ENCODE data around the gene WDPCP. TPM values are rescaled to one million over a fixed set of nuclear protein-coding genes. Genes with fewer than 3 reads are reported as not detected.

The WDPCP gene
- total RNA-seq, 4 donors from 2014 or later = 6.5 to 41.3 (median 7.4) TPM

DNA sequence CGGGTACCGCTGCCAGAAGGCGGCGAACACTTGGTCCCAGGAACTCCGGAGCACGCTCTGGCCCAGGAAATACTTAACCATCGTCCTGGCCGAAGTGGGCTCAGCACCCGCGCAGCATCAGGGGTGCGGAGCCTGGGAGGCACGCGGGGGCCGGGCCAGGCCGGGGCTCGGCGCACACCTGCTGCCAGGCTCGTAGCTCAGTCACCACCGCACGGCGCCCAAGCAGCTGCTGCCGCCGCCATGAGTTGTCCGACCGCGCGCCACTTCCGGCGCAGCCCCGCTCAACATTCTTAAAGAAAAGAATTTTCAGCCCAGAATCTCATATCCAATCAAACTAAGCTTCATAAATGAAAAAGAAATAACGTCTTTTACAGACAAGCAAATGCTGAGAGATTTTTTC is 34.5 kb upstream of the WDPCP start:
- H3K4me1 ChIP-seq = no peaks in the 10 kb centered on the region

DNA sequence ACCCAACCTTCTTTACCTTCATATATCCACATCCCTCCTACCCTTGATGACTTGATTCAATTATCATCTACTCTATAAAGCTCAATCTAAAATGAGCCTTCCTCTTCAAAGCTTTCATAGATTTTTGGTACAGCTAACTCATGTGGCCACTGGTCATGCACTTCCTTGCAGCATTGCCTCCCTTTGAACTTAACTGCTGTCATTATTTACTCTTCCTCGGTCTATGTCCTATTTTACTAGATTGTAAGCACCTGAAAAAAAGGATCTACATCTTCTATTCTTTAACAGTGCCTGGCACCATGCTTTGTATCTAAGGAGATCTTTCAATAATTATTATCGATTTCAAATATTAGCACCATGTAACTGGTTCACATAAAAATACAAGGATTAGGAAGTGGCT is 31.1 kb upstream of the WDPCP start:
- H3K27me3 ChIP-seq = no peaks in the 10 kb centered on the region
- no peak overlapping the region for H3K4me3 ChIP-seq
- no peak for DNase-seq
- no peaks in the 10 kb centered on the region for H3K36me3 ChIP-seq
- no peaks in the 10 kb centered on the region for H3K4me1 ChIP-seq
- H3K9me3 ChIP-seq = no peaks in the 10 kb centered on the region
- no peak overlapping the region for H3K27ac ChIP-seq
- TF ChIP-seq, protein P1, sequence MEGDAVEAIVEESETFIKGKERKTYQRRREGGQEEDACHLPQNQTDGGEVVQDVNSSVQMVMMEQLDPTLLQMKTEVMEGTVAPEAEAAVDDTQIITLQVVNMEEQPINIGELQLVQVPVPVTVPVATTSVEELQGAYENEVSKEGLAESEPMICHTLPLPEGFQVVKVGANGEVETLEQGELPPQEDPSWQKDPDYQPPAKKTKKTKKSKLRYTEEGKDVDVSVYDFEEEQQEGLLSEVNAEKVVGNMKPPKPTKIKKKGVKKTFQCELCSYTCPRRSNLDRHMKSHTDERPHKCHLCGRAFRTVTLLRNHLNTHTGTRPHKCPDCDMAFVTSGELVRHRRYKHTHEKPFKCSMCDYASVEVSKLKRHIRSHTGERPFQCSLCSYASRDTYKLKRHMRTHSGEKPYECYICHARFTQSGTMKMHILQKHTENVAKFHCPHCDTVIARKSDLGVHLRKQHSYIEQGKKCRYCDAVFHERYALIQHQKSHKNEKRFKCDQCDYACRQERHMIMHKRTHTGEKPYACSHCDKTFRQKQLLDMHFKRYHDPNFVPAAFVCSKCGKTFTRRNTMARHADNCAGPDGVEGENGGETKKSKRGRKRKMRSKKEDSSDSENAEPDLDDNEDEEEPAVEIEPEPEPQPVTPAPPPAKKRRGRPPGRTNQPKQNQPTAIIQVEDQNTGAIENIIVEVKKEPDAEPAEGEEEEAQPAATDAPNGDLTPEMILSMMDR (IDR thresholded peaks at IDR 0.05) = no peak
- no peak for TF ChIP-seq POLR2A (IDR thresholded peaks at IDR 0.05)

More for the DNA sequence above, 34.5 kb upstream of the WDPCP start:
- TF ChIP-seq, protein P1 (IDR thresholded peaks at IDR 0.05) = no peak
- TF ChIP-seq POLR2A (IDR thresholded peaks at IDR 0.05) = no peak
- Histone ChIP-seq H3K36me3 (no peaks in the 10 kb centered on the region), H3K27me3 (no peaks in the 10 kb centered on the region), H3K4me3 (no peak overlapping the region), H3K27ac (no peak overlapping the region), H3K9me3 (no peaks in the 10 kb centered on the region)
- DNase-seq = no peak

DNA sequence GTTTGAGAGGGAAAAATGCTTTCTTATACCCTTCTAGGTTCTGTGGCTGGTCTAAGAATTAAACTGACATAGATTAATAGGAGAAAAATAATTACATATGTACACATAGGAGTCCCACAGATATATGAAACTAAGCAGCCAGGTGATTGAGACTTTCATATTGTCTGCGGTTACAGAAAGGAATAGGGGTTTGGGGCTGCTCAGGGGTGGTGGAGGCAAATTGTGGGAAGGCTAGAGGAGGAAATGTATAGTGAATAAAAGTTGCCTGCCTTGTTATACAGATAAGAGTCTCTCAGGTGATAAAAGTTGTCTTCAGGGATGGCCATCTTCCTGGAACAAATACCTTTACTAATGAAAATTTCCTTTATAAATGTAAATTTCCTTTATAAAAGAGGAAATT is 29.1 kb upstream of the WDPCP start:
- Histone ChIP-seq H3K27ac (no peak overlapping the region), H3K9me3 (no peaks in the 10 kb centered on the region), H3K27me3 (no peaks in the 10 kb centered on the region), H3K4me1 (no peaks in the 10 kb centered on the region), H3K4me3 (no peak overlapping the region), H3K36me3 (no peaks in the 10 kb centered on the region)
- TF ChIP-seq POLR2A (IDR thresholded peaks at IDR 0.05) = no peak
- TF ChIP-seq, protein P1 (IDR thresholded peaks at IDR 0.05) = no peak
- no peak for DNase-seq

DNA sequence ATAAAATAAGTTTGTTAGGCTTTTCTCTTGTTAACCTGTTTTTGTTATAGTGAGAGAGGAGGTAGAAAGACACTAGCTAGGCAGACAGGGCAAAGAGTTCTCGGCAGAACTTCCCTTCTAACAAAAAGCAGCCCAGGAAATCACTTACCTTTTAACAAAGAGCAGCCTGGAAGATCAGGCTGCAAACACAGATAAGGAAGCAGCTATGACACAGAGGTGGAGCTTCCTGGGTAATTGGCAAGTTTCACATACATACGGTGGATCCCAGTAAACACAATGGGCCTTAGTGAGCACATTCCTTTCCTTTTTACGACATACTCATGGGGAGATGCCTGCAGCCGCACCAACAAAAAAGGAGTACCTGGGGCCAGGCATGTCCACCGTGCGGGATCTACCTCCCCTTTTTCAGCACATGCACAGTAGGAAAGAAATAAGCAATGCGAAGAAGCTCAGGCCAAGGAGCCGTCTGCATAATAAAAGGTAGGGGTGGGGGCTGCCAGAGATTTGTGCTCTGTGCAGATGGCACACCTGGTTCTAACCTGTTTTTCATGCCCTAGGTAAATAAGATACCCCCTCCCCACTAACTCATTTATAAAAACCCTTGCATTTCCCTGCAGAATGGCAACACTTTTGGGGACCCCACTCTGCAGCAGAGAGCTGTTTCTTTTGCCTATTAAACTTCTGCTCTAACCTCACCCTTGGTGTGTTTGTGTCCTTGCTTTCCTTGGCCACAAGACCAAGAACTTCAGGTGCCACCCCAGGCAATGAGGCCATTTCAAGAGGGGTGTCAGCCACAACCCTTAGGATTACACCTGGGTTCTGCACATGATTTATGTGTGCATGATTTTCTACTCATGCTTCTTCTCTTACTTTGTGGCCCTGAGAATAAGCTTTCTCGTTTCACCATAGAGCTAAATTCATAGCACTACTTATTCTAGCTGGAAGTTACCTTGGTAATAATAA is 27.0 kb upstream of the WDPCP start:
- no peaks in the 10 kb centered on the region for H3K9me3 ChIP-seq
- H3K27me3 ChIP-seq = no peaks in the 10 kb centered on the region
- H3K4me3 ChIP-seq = no peak overlapping the region
- no peak for DNase-seq
- H3K27ac ChIP-seq = no peak overlapping the region
- H3K4me1 ChIP-seq = no peaks in the 10 kb centered on the region
- TF ChIP-seq, protein P1 (IDR thresholded peaks at IDR 0.05) = no peak
- TF ChIP-seq POLR2A (IDR thresholded peaks at IDR 0.05) = no peak
- no peaks in the 10 kb centered on the region for H3K36me3 ChIP-seq

DNA sequence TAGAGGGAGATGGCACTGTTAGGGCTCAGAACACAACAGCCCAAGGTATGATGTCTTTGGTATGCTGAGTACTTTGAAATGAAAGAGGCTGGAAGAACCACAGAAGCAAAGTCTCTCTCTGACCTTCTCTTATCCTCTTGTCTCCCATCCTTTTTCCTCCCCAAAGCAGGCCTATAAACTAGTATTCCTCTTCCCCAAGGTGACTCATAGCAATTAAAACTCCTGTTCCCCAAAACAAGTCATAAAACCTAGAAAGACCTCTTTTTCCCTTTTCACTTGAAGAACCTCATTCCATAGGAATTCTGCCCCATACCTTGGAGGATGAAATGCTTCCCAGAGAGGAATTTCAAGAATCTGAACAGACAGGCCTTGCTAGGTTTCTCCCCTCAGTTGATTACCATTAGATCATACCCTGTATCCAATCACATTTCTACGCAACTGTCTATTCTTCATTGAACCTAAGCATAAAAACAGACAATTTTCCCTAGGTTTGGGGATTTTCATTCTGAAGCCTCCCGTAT is 26.2 kb upstream of the WDPCP start:
- Histone ChIP-seq H3K27me3 (no peaks in the 10 kb centered on the region), H3K4me3 (no peak overlapping the region), H3K36me3 (no peaks in the 10 kb centered on the region), H3K4me1 (no peaks in the 10 kb centered on the region), H3K9me3 (no peaks in the 10 kb centered on the region), H3K27ac (no peak overlapping the region)
- DNase-seq = no peak
- TF ChIP-seq POLR2A (IDR thresholded peaks at IDR 0.05) = no peak
- TF ChIP-seq, protein P1 (IDR thresholded peaks at IDR 0.05) = no peak
